GM21447 (cell line): ENCODE data around the gene TMEM128.
"Not testable (repeated sequence)": the region's sequence is repeated elsewhere in the genome, so short reads cannot be mapped to it uniquely, and the experiment has no call there.

Experiments
- ATAC-seq: cut with Tn5 transposase; IDR thresholded peaks from one replicate; pipeline ENCODE4 v1.9.1; 2021; ENCODE audit not compliant: unreplicated experiment

Gene TMEM128

GRCh38 chr4:4200624-4201023 is 47.4 kb downstream of the TMEM128 start:
- ATAC-seq = no peak

- no peak for ATAC-seq
These were observed 52.7 kb downstream of the TMEM128 start for GRCh38 chr4:4195354-4195753.

- not testable (repeated sequence) for ATAC-seq
These were observed 59.5 kb downstream of the TMEM128 start for GRCh38 chr4:4188557-4188956.
